ENCODE data around the gene PTPN20.
"Not testable (repeated sequence)": the region's sequence is repeated elsewhere in the genome, so short reads cannot be mapped to it uniquely, and the experiment has no call there.

PTPN20 gene, protein sequence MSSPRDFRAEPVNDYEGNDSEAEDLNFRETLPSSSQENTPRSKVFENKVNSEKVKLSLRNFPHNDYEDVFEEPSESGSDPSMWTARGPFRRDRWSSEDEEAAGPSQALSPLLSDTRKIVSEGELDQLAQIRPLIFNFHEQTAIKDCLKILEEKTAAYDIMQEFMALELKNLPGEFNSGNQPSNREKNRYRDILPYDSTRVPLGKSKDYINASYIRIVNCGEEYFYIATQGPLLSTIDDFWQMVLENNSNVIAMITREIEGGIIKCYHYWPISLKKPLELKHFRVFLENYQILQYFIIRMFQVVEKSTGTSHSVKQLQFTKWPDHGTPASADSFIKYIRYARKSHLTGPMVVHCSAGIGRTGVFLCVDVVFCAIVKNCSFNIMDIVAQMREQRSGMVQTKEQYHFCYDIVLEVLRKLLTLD

DNA sequence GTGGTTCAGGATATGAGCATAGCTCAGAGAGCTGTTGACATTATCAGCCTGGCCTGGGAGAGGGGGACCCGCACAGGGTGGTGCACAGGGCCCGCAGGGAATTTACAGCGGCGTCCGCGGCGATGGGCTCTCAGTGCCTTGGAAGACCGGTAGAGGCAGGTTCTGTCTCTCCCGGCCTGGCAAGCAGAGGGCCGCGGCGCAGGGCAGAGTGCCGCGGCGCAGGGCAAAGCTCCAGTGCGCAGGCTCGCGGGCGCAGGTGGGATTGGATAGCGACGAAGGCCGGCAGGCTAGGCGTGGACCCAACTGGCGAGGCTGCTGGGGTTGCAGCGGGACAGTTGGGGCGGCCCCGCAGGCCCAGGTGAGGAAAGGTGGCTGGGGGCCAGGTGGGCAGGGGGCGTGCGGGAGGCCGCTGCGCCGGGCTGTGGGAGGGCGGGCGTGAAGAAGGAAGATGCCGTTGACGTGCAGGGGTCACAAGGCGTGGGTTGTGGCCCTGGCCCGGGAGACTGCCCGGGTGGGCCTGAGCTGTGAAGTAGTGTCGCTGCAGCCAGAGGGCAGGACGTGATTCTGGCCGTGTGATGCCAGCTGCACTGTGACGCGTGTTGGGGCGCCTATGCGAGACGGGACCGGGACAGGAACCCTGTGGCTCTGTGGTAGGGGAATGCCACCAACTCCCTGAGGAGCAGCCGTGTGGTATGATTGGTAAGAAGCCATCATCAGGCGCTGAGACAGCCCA, at the start of gene PTPN20:
TSS of gene PTPN20 (plus strand) at position 285 of the 733 bp plus-strand sequence. CDS start 21,072 bp downstream, outside the sequence.
- DNase-seq = peak; percentile 2

DNA sequence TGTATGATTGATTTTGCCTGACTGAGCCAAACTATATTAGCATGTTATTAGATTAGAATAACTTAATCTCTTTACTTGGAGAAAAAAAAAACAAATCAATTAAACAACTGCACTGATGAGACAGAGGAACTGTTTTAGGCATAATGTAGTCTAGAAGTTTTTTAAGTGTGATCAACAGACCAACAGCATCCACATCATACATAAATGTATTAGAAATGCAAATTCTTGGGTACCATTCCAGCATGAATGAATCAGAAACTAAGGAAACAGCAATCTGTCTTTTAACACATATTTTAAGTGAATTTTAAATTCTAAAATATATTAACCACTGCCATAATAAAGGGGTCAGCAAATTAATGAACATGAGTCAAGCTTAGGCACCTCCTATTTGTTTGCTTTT, 41.5 kb upstream of the PTPN20 start:
- not testable (repeated sequence) for DNase-seq

DNA sequence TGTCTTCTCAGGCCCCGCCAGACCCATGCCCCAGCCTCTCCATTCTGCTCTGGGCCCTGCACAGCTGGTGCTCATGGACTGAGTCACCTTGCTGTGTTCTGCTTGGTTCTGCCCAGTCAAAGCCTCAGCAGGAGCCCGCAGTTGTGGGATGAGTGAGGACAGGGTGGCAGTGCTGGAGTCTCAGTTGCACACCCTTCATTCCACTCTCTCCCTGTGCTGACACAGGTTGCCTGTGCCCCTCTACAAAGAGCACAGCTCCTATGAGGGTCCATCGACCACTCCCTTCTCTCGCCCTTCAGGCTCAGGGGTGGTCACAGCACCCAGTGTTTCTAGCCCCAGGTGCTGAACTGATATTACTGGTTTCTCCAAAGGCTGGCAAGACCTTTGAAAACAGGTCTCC, 39.6 kb upstream of the PTPN20 start:
- not testable (repeated sequence) for DNase-seq

DNA sequence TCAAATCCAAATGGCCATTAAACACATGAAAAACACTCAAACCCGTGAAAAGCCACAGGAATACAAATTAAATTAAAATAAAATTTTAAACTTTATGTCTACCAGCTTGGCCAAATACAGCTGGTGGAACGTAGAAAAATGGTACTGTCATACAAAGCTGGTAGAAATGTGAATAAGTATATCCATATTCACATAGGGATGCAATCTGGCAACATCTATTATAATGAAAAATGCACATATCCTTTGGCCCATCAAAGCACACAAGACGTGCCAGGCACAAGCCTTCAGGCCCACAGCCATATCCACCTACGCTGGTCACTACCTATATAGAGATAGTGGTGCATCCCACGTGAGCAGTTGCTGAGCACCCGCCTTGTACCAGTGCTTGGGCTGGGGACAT, 35.9 kb upstream of the PTPN20 start:
- DNase-seq = not testable (repeated sequence)

DNA sequence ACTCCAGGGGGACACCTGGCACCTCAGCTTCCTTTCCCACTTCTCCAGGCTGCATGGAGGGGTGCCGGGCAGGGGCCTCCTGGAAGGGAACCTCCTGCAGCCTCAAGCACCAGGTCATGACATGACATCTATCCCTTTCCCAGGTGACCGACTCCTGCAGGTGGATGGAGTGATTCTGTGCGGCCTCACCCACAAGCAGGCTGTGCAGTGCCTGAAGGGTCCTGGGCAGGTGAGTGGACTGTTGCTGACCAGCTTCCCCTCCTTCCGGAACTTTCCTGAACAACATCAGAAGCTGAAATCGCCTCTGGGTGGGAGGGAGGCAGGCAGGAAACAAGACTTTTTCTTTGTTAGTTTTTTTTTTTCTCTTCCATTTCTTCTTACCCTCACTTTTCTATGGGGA, 34.5 kb upstream of the PTPN20 start:
- not testable (repeated sequence) for DNase-seq

DNA sequence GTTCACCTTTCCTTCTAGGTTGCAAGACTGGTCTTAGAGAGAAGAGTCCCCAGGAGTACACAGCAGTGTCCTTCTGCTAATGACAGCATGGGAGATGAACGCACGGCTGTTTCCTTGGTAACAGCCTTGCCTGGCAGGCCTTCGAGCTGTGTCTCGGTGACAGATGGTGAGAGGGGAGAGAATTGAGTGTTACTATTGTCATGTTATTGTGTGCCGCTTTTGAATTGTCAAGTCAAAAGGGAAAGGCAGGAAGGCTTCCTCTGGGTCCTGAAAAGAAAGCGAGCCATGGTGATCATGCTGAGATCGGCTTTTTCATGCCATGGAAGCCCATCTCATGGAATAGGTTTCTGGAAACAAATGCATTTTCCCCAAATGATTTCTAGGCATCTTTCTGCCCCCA, 32.5 kb upstream of the PTPN20 start:
- DNase-seq = not testable (repeated sequence)

DNA sequence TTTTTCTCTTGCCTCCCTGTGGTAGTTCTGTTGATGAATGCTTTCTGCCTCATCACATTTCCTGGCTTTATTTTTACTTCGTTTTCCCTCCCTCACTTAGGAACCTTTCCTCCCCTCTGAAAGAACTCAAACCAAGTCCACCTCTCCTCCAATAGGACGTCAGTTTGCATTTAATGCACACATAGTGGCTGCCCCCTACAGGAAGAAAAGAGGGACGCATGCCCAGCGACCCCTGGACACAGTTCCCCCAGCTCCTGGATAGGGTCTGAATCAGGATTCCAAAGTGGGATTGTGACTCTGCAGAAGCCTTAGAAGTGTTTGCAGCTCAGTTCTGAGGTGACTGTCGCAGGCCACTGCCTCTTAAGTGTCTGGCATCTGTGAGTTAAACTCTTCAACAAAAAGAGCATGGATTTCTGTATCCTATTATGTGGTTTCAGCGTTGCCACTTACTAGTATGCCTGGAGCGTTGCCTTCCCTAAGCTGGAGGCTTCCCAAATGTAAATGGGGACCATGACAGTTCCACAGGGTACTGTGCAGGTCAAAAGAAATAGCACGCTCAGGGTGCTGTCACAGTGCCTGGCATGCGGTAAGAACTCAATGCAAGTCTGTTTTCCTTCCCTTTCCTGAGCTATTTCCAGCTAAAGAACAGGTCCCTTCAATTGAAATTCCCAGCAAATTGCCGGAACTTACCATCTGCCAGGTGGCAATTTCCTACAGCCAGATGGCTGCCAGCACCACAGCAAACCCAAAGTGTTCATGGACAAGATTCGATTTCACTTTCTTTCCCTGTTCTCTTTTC, 20.2 kb upstream of the PTPN20 start:
- not testable (repeated sequence) for DNase-seq

DNA sequence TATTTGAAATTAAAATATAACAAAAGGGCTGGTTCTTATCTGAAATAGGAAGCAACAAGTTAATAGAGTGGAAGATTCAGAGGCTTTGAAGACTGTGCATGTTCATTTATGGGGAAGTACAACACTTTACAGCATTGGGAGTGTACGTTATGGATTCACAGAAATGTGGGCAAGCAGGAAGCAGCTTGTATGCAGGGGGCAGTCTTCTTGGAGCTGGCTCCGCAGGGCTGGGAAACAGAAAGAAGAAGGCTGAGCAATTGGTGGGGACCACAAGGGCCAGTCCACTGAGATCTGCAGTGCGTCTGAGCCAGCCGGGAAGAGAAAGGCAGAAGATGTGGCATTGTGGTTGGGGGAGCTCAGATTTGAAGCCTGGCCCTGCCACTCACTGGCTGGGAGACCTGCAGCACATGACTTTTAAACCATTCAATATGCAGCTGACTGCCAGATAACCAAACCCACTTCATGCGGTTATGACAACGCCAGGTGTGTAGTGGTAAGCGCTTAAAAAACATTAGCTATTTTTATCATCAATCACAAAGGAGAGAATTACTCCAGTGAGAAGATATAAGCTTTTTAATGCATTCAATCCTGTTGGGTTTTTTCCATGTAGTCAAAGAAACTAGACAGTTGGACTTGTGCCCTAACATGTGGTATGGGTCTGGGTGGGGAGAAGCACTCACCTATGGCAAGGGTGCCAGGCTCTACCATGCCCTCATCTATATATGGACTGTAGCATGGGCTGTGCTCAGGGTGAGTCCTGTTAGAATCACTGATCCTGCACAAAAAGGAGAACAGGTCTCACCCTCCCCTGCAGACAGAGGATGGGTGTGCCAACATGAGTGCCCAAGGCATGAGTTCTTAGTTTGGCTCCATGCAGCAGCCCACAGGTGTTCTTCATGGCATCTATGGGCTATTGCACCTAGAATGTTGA, 14.2 kb upstream of the PTPN20 start:
- DNase-seq = peak; percentile 50

DNA sequence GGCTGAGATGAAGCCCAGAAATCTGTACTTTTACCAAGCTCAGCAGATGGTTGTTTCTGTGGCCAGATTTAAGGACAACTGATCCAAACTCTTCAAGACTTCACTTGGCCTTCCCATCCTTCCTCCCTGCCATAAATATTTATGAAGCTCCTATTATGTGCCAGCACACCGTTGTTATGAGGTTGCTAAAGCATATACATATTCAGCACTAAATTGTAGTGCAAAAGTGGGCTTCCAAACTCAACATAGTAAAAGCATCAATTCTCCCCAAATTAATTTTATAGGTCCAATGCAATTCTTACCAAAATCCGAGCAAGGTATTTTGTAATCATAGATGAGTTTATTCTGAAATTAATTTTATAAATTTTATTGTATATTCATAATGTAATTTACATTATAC, 10.0 kb upstream of the PTPN20 start:
- DNase-seq = not testable (repeated sequence)

DNA sequence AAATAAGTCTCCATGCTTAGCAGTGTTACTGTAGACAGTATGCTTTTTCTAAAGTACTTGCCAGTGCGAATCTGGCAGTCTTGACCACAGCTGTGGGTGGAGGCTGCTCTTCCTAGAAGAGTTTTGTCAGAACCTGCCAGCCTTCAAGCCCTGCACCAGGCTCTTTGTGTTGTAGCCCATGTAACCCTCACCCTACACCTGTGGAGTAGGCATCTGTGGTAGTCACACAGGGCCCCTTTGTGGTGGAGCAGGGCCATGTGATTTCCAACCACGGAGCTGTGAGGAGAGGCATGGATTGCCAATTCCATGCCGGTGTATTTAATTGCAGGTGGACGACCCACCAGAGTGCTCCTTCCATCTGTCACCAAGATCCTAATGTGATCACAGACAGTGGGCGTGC, 7.4 kb upstream of the PTPN20 start:
- not testable (repeated sequence) for DNase-seq

DNA sequence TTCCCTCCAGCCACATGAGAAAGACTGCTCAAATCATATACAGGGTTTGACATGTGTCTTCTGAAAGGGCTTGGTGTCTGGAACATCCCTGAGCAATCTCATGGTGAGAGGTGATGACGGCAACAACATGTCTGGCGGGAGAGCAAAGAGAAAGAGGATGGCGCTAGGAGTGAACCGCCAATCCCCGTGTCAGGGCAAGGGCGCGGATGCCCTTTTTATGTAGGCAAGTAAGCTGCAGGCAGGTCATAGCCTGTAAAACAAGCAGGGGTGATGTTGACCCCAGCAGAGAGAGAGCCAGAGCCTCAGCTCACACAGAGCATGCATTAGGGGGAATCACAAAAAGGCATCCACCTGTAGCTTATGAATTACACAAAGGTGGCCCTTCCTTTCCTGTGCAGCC, 4.9 kb upstream of the PTPN20 start:
- not testable (repeated sequence) for DNase-seq

DNA sequence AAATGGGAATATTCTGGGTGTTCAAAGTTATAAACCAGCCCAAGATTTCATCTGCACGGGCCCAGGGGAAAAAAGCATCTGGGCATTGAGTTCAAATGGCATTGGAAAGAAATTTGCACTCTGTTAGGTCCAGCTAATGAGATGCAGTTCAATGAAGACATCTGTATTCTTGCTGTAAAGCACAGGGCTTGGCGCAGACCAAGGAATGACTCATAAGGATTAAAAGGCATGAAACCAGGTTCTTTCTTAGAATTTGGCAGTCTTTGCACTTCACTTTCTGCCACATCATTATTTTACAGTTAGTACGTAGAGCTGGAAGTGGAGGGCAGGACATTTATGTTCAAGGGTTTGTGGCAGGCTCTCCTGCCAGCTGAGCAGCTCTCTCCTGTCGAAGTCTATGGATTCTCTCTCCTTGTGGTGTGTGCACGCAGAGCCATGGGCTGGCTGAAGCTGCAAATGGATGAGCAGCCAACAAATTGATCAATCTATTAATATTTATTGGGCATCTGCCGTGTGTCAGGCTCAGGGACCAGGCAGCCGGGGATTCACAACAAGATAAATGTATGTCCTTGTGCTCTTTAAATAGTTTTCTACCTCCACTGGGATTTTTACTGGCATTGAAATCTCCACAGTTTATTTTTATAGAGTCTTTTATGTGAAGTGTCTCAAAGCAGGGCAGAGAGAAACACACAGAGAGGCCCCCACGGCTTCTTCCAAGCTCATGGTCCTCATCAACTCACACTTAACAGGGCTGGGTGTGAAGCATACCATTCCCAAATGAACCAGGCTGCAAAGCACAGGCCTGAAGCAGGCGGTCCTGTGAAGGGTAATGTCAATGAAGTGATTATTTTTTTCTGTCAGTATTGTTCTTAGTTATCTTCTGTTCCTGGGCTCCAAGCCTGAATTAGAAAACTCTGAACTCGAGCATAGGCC, 3.8 kb upstream of the PTPN20 start:
- not testable (repeated sequence) for DNase-seq

DNA sequence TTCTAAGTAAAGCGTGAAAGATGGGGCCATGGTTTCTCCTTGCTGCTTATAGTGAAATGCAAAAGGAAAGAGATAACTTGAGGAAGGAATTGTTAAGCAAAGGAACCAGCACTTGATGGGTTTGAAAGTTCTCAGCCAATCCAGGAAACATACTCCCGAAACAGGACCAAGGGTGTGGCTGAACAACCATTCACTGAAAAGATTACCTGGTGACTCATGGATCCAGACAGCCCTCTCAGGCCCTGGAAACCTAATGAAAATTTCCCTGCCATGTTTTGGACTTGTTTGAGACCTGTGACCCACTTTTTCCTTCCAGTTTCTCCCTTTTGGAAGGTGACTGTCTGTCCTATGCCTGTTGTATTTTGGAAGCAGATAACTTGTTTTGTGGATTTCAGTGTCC, 11.3 kb downstream of the PTPN20 start:
- not testable (repeated sequence) for DNase-seq

DNA sequence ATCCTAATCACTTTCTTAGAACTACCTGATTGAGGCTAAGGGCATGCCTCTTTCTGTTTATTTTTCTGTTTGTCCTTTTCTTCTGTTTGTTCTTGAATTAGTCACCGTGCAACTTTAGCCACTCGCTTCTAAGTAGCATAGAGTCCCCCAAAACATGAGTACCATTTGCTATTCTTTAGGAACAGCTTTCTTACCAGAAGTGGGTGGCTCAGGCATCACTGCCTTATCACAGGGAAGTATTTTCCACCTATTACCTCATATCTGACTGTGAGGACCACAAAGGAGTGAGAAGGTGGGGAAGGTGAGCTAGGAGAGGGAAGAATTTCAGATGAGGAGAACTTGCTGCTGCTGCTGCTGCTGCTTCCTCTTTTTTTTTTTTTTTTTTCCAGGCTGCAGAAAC, 13.9 kb downstream of the PTPN20 start:
- not testable (repeated sequence) for DNase-seq

DNA sequence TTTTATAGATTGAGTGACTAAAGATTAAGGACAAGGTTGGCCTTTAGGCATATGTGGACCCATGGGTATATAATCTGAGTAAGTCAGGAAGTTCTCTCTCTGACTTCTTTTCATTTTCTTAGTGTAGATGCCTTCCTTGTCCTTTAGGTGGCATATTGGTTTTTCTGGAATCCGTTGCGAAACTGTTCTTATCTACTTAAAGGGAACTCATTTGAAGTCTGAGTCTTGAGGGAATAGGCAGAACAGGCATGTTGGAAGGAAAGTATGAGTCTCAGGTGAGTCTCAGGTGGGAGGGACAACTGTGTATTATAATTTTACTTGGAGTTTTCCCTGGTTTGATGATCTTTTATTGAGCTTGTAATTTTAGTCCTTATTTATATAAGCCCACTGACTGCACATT, 14.6 kb downstream of the PTPN20 start:
- peak; percentile 4 for DNase-seq

DNA sequence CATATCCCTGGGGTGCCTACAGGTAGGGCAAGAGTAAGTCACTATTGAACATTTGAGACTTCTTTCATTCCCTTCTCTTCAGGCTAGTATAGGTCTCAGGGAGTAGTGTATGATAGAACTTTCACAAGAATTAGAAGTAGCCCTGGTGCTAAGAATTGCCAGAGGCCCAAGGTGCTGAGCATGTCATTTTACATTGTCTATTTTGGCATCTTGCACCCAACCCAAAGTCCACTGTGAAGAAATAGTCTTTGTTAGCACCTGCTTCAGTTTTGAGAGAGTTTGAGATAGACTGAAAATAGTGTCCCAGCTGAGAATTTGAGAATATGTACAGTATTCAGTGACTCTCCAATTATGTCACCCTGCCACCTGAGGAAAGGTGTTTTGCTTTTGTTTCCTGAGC, 17.6 kb downstream of the PTPN20 start:
- not testable (repeated sequence) for DNase-seq

DNA sequence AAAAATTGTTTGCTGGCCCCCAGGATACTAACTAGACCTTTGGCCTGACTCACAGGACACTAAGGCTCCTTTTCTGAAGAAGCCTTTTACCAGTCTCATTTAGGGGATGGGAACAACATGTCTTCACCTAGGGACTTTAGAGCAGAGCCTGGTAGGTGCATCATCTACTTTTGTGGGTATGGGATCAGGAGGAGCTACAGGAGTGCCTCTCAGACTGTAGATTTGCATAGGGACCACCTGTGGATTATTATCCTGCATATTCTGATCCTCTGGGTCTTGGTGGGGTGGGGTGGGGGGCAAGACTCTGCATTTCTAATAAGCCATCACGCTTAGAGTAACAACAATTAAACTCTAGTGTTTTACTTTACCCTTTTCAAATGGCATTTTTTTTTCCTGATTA, 21.2 kb downstream of the PTPN20 start:
- DNase-seq = not testable (repeated sequence)

DNA sequence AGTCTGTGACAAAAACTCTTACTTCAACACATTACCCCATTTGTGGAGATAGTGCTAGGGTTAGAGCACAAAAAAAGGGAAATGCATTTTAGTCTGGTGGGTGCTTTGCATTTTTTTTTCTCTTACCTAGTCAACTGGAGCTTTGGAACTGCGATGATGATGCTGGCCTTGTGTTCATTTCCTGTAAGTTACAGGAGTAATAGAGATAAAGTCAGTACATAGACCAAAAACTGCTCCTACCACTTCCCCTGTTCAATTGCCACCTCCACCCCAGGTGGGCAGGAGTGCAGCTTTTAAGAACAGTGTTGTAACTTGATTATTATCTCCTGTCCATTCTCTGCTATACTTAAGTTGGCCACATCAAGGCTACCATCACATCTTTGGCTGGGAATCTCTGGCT, 29.9 kb downstream of the PTPN20 start:
- not testable (repeated sequence) for DNase-seq

DNA sequence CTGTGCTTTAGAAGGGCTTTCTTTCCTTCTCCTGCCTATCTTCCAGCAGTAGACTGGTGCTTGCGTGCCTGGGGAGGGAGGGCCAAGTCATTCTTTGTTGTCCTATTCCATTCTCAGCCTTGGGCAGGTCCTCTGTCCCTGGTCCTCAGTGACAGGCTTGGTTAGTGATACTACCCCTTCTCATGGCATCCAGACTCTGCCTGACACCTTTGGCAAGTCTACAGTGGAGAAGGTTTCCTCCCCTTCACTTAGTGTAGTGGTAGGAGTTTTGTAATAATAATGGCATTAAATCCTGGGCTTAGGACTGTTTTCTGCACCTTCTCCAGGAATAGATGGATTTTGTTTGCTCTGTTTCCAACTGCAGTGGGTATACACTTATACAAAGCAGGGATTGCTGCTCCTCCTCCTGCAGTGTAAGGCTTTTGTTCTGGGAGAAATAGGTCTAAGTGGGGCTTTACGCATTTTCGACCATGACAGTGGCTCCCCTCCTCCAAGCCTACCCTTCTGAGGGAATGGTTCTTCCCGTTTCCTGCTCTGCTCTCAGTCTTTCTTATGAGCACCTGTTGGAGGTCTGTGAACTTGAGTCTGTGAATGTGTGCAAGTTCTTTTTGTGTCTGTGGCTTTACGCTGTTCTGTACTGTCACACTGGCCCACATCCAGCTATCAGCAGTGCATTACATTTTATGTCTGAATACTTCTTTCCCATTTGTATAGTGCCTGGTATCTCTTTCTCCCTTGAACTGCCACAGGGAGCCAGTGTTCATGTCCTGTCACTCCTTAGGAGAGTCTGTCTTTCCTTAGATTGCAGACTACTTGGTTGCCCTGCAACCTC, 37.7 kb downstream of the PTPN20 start:
- DNase-seq = not testable (repeated sequence)

DNA sequence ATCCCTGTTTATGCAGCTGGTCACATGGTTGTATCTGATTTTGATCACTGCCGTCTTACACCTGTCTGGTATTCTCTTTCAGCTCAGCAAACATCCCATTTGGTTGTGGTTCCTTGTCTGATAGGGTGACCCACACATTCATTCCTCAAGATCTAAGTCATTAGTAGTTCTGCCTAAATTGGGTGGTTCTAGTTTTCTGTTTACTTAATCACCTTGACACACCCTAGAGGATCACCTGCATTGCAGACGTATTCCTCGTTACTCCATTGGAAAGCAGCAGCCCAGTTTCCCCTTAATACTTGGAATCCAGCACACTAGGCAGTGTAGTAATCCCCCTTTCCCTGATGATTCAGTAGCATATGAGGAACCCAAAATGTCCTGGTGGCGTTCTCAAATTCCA, 41.3 kb downstream of the PTPN20 start:
- not testable (repeated sequence) for DNase-seq
